ENCODE results near the gene EBF4. TPM values are rescaled to one million over a fixed set of nuclear protein-coding genes. Genes with fewer than 3 reads are reported as not detected.
A peak's percentile ranks its signal among the peaks of the same experiment; 100 is the strongest.

EBF4 gene
- total and polyA plus RNA-seq, 10 of the 15 experiments (the other 5 are each of a cell fraction or from before 2014, with no cell fraction given), result 0.13 TPM; not detected in 9

- Histone ChIP-seq H3K4me2 (ENCODE audit: control insufficient read depth, insufficient read depth) (peak within 1 kb of the TSS; percentile 43; the same call in 1 of the 2 replicates), H3K9me3 (replicated peaks; ENCODE audit: control insufficient read depth, insufficient read depth, low read length) (no peaks in the 10 kb centered on the region), H3K4me1 (ENCODE audit: control insufficient read depth, insufficient read depth, low read length) (no peaks in the 10 kb centered on the region), H3K27me3 (replicated peaks in 1 of 2; ENCODE audit: control insufficient read depth in 2 of 2, insufficient read depth in 2 of 2, low read length in 1 of 2) (peaks cover 13 to 18% of the 10 kb centered on the region in 2 experiments), H2AFZ (ENCODE audit: control insufficient read depth, low read depth, low read length) (no peak within 1 kb of the TSS), H3K27ac (ENCODE audit: control insufficient read depth, insufficient read depth) (no peak within 1 kb of the TSS), H3K9ac (ENCODE audit: control insufficient read depth, insufficient read depth, low read length) (no peak within 1 kb of the TSS), H4K20me1 (ENCODE audit: control insufficient read depth, insufficient read depth) (no peaks in the 10 kb centered on the region), H3K4me3 (no peak within 1 kb of the TSS), H3K79me2 (ENCODE audit: control insufficient read depth, insufficient read depth, low read length) (no peaks in the 10 kb centered on the region), H3K36me3 (ENCODE audit: control insufficient read depth in 2 of 2, insufficient read depth in 2 of 2, low read length in 1 of 2) (no peaks in the 10 kb centered on the region)
- CTCF ChIA-PET, result no interaction called here
- in situ Hi-C loops (cut with MboI), result no loop called here
- DNase-seq (ENCODE audit: low read depth, low spot score), result no peak
- POLR2A ChIA-PET, result no interaction called here
- ATAC-seq, result peak; percentile 74
- no peak for TF ChIP-seq NFXL1 (IDR thresholded peaks at IDR 0.05; ENCODE audit: borderline replicate concordance)
- no peak for TF ChIP-seq TAF1 (IDR thresholded peaks at IDR 0.05; ENCODE audit: borderline replicate concordance, low read depth, low read length)
- no peak for TF ChIP-seq CHD2 (IDR thresholded peaks at IDR 0.05; ENCODE audit: borderline replicate concordance, low read depth, low read length)
- TF ChIP-seq, protein P1, sequence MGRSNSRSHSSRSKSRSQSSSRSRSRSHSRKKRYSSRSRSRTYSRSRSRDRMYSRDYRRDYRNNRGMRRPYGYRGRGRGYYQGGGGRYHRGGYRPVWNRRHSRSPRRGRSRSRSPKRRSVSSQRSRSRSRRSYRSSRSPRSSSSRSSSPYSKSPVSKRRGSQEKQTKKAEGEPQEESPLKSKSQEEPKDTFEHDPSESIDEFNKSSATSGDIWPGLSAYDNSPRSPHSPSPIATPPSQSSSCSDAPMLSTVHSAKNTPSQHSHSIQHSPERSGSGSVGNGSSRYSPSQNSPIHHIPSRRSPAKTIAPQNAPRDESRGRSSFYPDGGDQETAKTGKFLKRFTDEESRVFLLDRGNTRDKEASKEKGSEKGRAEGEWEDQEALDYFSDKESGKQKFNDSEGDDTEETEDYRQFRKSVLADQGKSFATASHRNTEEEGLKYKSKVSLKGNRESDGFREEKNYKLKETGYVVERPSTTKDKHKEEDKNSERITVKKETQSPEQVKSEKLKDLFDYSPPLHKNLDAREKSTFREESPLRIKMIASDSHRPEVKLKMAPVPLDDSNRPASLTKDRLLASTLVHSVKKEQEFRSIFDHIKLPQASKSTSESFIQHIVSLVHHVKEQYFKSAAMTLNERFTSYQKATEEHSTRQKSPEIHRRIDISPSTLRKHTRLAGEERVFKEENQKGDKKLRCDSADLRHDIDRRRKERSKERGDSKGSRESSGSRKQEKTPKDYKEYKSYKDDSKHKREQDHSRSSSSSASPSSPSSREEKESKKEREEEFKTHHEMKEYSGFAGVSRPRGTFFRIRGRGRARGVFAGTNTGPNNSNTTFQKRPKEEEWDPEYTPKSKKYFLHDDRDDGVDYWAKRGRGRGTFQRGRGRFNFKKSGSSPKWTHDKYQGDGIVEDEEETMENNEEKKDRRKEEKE (IDR thresholded peaks at IDR 0.05), result no peak
- no peak for TF ChIP-seq SP1 (IDR thresholded peaks at IDR 0.05; ENCODE audit: low read depth, low read length)
- TF ChIP-seq PAX8 (IDR thresholded peaks at IDR 0.05), result no peak
- peak; percentile 94; the same call in 1 of the 2 replicates for TF ChIP-seq EZH2 (IDR thresholded peaks at IDR 0.05; ENCODE audit: borderline replicate concordance, control insufficient read depth, low read depth, low read length)
- no peak for TF ChIP-seq NKRF (conservative IDR thresholded peaks at IDR 0.05)
- TF ChIP-seq SPI1 (IDR thresholded peaks at IDR 0.05; ENCODE audit: borderline replicate concordance, insufficient read depth, low read depth, low read length), result peak; percentile 14; the same call in 1 of the 2 replicates
- TF ChIP-seq CBX5 (IDR thresholded peaks at IDR 0.05; ENCODE audit: low read depth), result no peak
- RAD21 ChIA-PET (ENCODE audit: unreplicated experiment), result interaction anchor here (0.9 kb wide), 1 partner anchor 200 kb away, joined by 3 read pairs; no protein-coding TSS in a partner anchor
- FAIRE-seq, result no peak
- WGBS (ENCODE audit: insufficient coverage, insufficient replicate concordance, low lambda C conversion rate, missing lambda C conversion rate), result under 1% methylated on average over 41 of the region's 52 CpGs
- BruUV-seq (replicated peaks), result no TSS peak
- intact Hi-C loops (cut with micrococcal nuclease; ENCODE audit: unreplicated experiment), result no loop called here
- SMC1A ChIA-PET (ENCODE audit: uncharacterized antibody, unreplicated experiment), result interaction anchor here (0.8 to 1.1 kb wide), 2 partner anchors 9 to 51 kb away, joined by 3 read pairs; no protein-coding TSS in a partner anchor
Measured at GRCh38 chr20:2800521-2801285, 108.1 kb downstream of the EBF4 start, which contains the start of gene CPXM1. Gene CPXM1 (minus strand): TSS chr20:2800627. CDS start chr20:2800572, 55 bp downstream.

Measured in GM12878 (cell line).